Left renal cortex interstitium (tissue), 4 donors: ENCODE data around the gene ATP1A3. TPM values are rescaled to one million over a fixed set of nuclear protein-coding genes. Genes with fewer than 3 reads are reported as not detected.

Experiments
- DNase-seq, 4 donors: peaks; one replicate each; pipeline ENCODE4 v3.0.0-alpha.2; 2013; ENCODE audit warnings: low read depth in 4 of 4, low spot score in 2 of 4, missing footprints in 1 of 4
- polyA plus RNA-seq, 4 donors: library from polyadenylated mRNA; unstranded; fragments of 120-200 nt; gene quantifications; one replicate each; pipeline ENCODE4 v1.2.1, GENCODE V29; 2013; ENCODE audit not compliant: insufficient read length in 4 of 4

Gene ATP1A3
- polyA plus RNA-seq, 4 donors, result 0.23 to 2.1 TPM; not detected in 2

GRCh38 chr19:41988947-41989346 lies 5.1 kb downstream of the ATP1A3 start:
- DNase-seq, result no peak

- no peak for DNase-seq
Observed at GRCh38 chr19:41987141-41987860, 6.7 kb downstream of the ATP1A3 start.

GRCh38 chr19:41984961-41985360 lies 9.1 kb downstream of the ATP1A3 start:
- DNase-seq, result no peak

- DNase-seq, result no peak
Observed at GRCh38 chr19:41981724-41982123, 12.3 kb downstream of the ATP1A3 start.

GRCh38 chr19:41978470-41978869 lies 15.6 kb downstream of the ATP1A3 start:
- DNase-seq, result no peak

- DNase-seq, result no peak
Observed at GRCh38 chr19:41977916-41978315, 16.1 kb downstream of the ATP1A3 start.

- no peak for DNase-seq
Observed at GRCh38 chr19:41974652-41975051, 19.4 kb downstream of the ATP1A3 start.

GRCh38 chr19:41971363-41971762 lies 22.7 kb downstream of the ATP1A3 start:
- no peak for DNase-seq

- no peak for DNase-seq
Observed at GRCh38 chr19:41969772-41970458, 24.1 kb downstream of the ATP1A3 start.

GRCh38 chr19:41968751-41969595 lies 25.1 kb downstream of the ATP1A3 start:
- no peak for DNase-seq

GRCh38 chr19:41967054-41967783 lies 26.8 kb downstream of the ATP1A3 start:
- no peak for DNase-seq

- DNase-seq, result no peak
Observed at GRCh38 chr19:41965106-41965505, 28.9 kb downstream of the ATP1A3 start.

- DNase-seq, result no peak
Observed at GRCh38 chr19:41960973-41961372, 33.1 kb downstream of the ATP1A3 start.

- peak in 2 of 4 donors; percentile 86 to 91 for DNase-seq
Observed at GRCh38 chr19:41959056-41960053, 34.7 kb downstream of the ATP1A3 start, which contains the start of gene RABAC1. Gene RABAC1, minus strand, starts transcription at chr19:41959321. Its CDS starts 29 bp downstream, at chr19:41959292.

GRCh38 chr19:41958367-41959055 lies 35.5 kb downstream of the ATP1A3 start:
- peak in 2 of 4 donors; percentile 71 to 75 for DNase-seq

- peak in 2 of 4 donors; percentile 76 to 80 for DNase-seq
Observed at GRCh38 chr19:41957838-41958366, 36.1 kb downstream of the ATP1A3 start.

GRCh38 chr19:41957161-41957837 lies 36.7 kb downstream of the ATP1A3 start:
- DNase-seq, result no peak

GRCh38 chr19:41956621-41957020 lies 37.4 kb downstream of the ATP1A3 start:
- no peak for DNase-seq
